Fibroblast of pulmonary artery (primary cell): ENCODE measurements around the gene HSP90AB1.

Experiments used
- DNase-seq: peaks from one replicate; pipeline ENCODE4 v3.0.0-alpha.2; 2010; ENCODE audit warnings: low read depth
- H3K4me3 ChIP-seq: replicated peaks from 2 replicates; pipeline ENCODE4 v1.5.1; 2011; ENCODE audit warnings: low read depth, mild to moderate bottlenecking, control low read depth, low read length, moderate library complexity
- TF ChIP-seq, protein P1 (sequence below): IDR thresholded peaks from 2 replicates; pipeline ENCODE4 v1.5.1; 2011; ENCODE audit warnings: mild to moderate bottlenecking, control low read depth, low read length, inconsistent platforms; ENCODE audit errors: missing control alignments

Gene HSP90AB1

DNA sequence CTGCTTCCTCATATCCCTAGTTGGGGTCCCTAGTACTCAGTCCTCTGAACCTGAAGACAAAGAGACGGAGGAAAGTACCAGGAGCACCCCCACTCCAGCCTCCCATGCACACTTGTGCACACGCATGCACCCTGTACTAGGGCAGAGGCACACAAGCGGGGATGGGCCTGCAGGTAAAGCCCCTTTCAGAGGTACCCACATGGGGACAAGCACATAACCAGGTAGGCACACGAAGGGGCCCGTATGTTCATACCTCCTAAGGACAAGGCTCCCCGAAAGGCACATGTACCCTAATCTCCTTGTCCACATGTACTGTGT, 24.5 kb downstream of the HSP90AB1 start:
- no peak overlapping the region for H3K4me3 ChIP-seq
- TF ChIP-seq, protein P1, sequence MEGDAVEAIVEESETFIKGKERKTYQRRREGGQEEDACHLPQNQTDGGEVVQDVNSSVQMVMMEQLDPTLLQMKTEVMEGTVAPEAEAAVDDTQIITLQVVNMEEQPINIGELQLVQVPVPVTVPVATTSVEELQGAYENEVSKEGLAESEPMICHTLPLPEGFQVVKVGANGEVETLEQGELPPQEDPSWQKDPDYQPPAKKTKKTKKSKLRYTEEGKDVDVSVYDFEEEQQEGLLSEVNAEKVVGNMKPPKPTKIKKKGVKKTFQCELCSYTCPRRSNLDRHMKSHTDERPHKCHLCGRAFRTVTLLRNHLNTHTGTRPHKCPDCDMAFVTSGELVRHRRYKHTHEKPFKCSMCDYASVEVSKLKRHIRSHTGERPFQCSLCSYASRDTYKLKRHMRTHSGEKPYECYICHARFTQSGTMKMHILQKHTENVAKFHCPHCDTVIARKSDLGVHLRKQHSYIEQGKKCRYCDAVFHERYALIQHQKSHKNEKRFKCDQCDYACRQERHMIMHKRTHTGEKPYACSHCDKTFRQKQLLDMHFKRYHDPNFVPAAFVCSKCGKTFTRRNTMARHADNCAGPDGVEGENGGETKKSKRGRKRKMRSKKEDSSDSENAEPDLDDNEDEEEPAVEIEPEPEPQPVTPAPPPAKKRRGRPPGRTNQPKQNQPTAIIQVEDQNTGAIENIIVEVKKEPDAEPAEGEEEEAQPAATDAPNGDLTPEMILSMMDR: no peak
- DNase-seq: no peak

DNA sequence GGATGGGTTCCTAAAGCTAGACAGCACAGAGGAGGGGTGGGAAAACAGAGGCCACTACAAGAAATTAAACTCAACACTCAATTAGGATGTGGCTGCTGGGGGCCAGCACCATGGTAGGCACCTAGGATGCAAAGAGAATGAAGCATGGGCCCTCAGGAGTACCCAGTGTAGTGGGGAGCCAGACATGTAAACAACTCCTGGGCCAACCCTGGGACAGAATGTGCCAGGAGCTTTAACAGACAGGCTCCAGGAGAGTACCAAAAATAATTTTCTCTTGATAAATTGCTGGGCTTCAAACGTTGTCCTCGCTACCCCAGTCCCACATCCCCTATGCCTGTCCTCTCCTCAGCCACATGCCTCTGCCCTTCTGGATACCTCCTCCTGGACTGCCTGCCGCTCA, 25.0 kb downstream of the HSP90AB1 start:
- no peak overlapping the region for H3K4me3 ChIP-seq
- no peak for DNase-seq
- TF ChIP-seq, protein P1: no peak

DNA sequence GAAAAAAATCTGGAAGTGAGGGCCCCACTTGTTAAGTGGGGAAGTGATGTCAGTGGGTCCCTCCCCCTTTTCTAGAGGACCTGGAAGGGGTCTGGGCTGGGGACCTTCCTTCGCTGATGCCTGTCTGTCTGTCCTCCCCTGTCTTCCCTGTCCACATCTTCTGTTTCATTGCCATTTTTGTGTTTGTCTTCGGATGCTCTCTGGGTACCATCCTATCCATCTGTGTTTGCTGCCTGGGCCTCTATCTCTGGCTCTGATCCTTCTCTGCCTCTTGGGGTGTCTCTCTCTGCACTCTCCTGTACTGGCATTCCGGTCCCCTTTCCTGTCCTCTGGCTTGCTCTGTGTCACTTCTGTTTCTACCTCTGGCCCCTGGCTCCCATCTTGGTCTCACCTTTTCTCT, 25.6 kb downstream of the HSP90AB1 start:
- no peak overlapping the region for H3K4me3 ChIP-seq
- DNase-seq: no peak
- TF ChIP-seq, protein P1: no peak

DNA sequence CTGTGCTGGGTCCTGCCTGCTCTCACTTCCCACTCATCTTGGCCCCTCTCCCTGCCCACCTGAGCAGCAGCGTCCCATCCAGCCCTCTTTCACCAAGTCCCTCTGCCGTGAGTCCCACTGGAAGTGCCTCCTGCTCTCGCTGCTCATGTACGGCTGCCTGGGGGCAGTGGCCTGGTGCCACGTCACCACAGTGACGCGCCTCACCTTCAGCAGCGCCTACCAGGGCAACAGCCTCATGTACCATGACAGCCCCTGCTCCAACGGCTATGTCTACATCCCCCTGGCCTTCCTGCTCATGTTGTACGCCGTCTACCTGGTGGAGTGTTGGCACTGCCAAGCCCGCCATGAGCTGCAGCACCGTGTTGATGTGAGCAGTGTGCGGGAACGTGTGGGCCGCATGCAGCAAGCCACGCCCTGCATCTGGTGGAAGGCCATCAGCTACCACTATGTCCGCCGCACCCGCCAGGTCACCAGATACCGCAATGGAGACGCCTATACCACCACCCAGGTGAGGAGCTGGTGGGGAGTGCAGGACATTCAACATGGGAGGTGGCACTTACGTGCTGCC, 26.2 kb downstream of the HSP90AB1 start:
- TF ChIP-seq, protein P1: no peak
- no peak for DNase-seq
- H3K4me3 ChIP-seq: no peak overlapping the region

DNA sequence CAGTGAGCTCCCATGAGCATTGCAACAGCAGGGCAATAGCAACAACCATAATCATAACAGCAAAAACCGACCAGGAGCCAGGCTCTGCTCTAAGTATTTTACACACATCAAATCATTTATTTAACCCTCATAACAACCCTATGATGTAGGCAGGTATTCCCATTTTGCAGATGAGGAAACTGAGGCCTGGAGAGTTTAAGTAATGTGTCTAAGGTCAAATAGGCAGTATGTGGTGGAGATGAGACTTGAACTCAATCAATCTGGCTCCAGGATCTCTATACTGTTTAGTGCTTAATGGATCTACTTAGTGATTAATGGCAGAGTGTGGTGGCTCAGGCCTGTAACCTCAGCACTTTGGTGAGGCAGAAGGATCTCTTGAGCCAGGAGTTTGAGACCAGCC, 26.7 kb downstream of the HSP90AB1 start:
- DNase-seq: no peak
- no peak overlapping the region for H3K4me3 ChIP-seq
- TF ChIP-seq, protein P1: no peak

DNA sequence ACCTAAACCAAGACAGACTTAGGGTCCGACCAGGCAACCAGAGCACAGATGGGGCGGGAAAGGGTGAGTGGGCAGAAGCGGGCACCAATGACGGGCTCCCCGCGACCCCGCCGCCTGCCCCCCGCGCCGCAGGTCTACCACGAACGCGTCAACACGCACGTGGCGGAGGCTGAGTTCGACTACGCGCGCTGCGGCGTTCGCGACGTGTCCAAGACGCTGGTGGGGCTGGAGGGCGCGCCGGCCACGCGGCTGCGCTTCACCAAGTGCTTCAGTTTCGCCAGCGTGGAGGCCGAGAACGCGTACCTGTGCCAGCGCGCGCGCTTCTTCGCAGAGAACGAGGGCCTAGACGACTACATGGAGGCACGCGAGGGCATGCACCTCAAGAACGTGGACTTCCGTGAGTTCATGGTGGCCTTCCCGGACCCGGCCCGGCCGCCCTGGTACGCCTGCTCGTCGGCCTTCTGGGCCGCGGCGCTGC, 28.4 kb downstream of the HSP90AB1 start:
- H3K4me3 ChIP-seq: no peak overlapping the region
- TF ChIP-seq, protein P1: no peak
- no peak for DNase-seq
